Activated CD4-positive, alpha-beta T cell treated with anti-CD3 and anti-CD28 coated beads, Interleukin-2, amount 50 U/mL, for 1 hour (primary cell): ENCODE measurements around the gene ZMYM3.
"Not testable (repeated sequence)": the region's sequence is repeated elsewhere in the genome, so short reads cannot be mapped to it uniquely, and the experiment has no call there.

Experiments
- DNase-seq: peaks from one replicate; pipeline ENCODE4 v3.0.0-alpha.2; 2020

The ZMYM3 gene

GRCh38 chrX:71254092-71254963 is at the start of gene ZMYM3:
TSS of gene ZMYM3 (minus strand) at chrX:71254140. CDS start at chrX:71253255, 885 bp downstream.
- DNase-seq: peak; percentile 67

- DNase-seq: no peak
Observed at GRCh38 chrX:71302461-71303213, 48.7 kb upstream of the ZMYM3 start.

- DNase-seq: no peak
Observed at GRCh38 chrX:71301195-71301924, 47.4 kb upstream of the ZMYM3 start, which contains the start of gene ITGB1BP2. TSS of gene ITGB1BP2 (plus strand) at chrX:71301750. CDS start at chrX:71301807, 57 bp downstream.

GRCh38 chrX:71300495-71300894 is 46.6 kb upstream of the ZMYM3 start:
- not testable (repeated sequence) for DNase-seq

GRCh38 chrX:71300064-71300463 is 46.1 kb upstream of the ZMYM3 start:
- not testable (repeated sequence) for DNase-seq

- DNase-seq: no peak
Observed at GRCh38 chrX:71298119-71298518, 44.2 kb upstream of the ZMYM3 start.

- no peak for DNase-seq
Observed at GRCh38 chrX:71296806-71297205, 42.9 kb upstream of the ZMYM3 start.

- no peak for DNase-seq
Observed at GRCh38 chrX:71292669-71293365, 38.9 kb upstream of the ZMYM3 start.

- no peak for DNase-seq
Observed at GRCh38 chrX:71291381-71291780, 37.4 kb upstream of the ZMYM3 start.

- no peak for DNase-seq
Observed at GRCh38 chrX:71285929-71286328, 32.0 kb upstream of the ZMYM3 start.

- peak; percentile 72 for DNase-seq
Observed at GRCh38 chrX:71283403-71284143, 29.6 kb upstream of the ZMYM3 start, which contains the start of gene NONO. TSS of gene NONO (plus strand) at chrX:71283635. CDS start at chrX:71290638, 7,003 bp downstream.

GRCh38 chrX:71282514-71283402 is 28.8 kb upstream of the ZMYM3 start:
- peak; percentile 37 for DNase-seq

GRCh38 chrX:71281300-71281699 is 27.4 kb upstream of the ZMYM3 start:
- not testable (repeated sequence) for DNase-seq

- not testable (repeated sequence) for DNase-seq
Observed at GRCh38 chrX:71272313-71272712, 18.4 kb upstream of the ZMYM3 start.

- DNase-seq: no peak
Observed at GRCh38 chrX:71269801-71270395, 16.0 kb upstream of the ZMYM3 start.

- not testable (repeated sequence) for DNase-seq
Observed at GRCh38 chrX:71268624-71269023, 14.7 kb upstream of the ZMYM3 start.

GRCh38 chrX:71256856-71257255 is 2.9 kb upstream of the ZMYM3 start:
- DNase-seq: no peak

- no peak for DNase-seq
Observed at GRCh38 chrX:71256051-71256450, 2.1 kb upstream of the ZMYM3 start.

- DNase-seq: peak; percentile 27
Observed at GRCh38 chrX:71253253-71254091, 468 bp downstream of the ZMYM3 start.
